ENCODE data around the gene BCKDHA.
"Not testable (repeated sequence)": the region's sequence is repeated elsewhere in the genome, so short reads cannot be mapped to it uniquely, and the experiment has no call there.

The BCKDHA gene

DNA sequence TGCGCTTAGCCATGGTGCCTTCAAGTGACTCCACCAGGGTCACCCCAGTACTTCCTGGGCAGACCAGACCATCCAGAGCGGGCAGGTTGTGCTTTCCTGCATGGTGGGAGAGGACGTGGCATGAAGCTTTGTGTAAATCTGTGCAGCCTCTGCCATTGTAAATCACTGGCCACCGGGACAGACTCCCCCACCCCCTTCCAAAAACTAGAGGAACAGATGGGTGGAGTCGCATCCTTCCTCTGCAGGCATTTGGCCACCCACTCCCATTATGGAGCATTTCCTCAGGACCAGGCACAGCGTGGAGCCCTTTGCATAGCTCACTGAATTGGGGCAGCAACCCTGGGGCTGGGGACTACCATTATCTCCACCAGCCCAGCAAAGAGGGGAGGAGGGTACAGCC, 8.2 kb downstream of the BCKDHA start:
- DNase-seq (ENCODE audit: low read depth), result no peak

GRCh38 chr19:41407271-41407670, 9.7 kb downstream of the BCKDHA start:
- DNase-seq (ENCODE audit: low read depth), result no peak

DNA sequence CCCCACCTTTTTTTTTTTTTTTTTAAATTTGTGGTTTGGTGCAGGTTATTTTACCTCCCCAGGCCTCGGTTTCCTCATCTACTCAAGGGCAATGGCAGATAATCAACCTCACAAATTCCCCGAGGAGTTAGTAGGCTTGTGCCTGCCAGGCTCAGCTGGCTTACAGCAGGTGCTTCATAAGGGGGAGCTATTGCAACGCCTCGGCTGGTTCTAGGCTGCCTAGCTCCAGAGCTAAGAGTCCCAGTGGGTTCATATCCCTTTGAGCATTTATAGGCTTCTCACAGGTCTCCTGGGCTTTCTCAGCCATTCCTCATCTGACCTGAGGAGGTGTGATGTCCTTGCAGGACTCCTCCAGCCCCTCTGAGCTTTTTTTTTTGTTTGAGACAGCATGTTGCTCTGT, 10.6 kb downstream of the BCKDHA start:
- DNase-seq (ENCODE audit: low read depth), result no peak

- not testable (repeated sequence) for DNase-seq (ENCODE audit: low read depth)
Measured at GRCh38 chr19:41408846-41409245, 11.2 kb downstream of the BCKDHA start.

GRCh38 chr19:41409288-41409687, 11.7 kb downstream of the BCKDHA start:
- DNase-seq (ENCODE audit: low read depth), result no peak

DNA sequence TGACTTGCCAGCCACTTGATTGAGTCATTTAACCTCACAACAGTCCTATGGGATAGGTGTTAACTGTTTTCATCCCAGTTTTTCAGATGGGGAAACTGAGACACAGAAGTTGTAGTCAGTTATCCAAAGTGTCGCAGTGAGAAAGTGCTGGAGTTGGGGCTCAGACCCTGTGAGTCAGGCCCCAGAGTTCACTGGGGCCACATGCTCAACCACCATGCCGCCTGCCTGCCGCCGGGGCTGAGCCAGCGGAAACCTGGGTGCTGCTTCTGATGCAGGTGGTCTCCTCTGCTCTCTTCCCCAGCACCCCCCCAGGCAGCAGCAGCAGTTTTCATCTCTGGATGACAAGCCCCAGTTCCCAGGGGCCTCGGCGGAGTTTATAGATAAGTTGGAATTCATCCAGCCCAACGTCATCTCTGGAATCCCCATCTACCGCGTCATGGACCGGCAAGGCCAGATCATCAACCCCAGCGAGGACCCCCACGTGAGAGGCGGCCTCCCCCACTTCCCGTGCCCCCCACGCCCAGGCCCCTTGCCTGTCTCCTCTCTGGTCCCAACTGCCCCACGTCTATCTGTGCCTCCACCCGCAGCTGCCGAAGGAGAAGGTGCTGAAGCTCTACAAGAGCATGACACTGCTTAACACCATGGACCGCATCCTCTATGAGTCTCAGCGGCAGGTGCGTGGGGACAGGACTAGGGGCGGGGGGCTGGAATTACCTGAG, 12.9 kb downstream of the BCKDHA start:
- no peak for DNase-seq (ENCODE audit: low read depth)

DNA sequence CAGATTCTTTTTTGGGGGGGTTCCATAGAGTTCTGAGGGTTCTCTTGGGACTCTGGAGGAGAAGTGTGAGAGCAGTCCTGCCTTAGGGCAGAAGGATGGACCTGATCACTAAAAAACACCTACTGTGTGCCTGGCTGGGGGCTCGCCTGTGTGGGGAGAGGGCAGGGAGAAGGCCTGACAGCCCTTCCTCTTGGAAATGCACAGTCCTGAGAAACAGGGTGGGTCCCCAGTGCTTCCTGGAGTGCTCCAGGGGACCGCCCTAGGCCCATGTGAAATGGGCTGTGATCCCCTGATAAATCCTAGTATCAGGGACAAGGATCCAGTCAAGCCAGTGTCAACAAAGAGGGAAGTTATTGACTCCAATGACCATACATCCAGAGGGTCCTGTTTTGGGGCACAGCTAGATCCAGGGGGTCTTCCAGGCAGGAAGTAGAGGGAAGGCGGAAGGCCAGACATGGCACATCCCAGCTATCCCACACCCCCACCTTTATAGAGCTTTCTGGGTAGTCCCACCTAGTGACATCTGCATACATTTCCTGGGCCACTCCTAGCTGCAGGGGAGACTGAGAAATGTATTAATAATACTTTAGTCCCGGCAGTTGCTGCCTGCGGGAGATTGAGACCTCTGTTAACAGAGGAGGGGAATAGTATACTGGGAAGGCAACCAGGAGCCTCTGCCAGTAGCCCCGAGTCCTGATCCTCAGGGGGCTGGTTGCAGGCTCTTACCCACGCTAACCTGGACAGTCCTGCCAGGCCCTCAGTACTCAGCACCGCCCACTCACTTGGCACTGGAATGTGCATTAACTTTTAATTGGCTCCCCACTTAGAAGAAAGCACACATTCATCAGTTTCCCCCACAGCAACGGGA, 13.7 kb downstream of the BCKDHA start:
- no peak for DNase-seq (ENCODE audit: low read depth)

DNA sequence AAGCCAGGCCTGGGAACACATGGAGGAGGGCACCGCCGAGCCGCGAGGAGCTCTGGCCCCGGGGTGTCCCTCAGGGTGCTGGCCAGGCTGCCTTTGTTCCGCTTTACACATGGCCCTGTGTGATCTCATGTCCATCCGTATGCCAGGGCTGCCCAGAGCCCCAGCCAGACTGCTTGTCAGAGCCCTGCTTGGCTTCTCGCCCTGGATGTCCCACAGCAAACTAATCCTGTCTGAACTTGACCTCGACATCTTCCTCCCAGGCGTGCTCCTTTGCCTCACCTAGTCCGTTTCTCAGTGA, 14.3 kb downstream of the BCKDHA start:
- no peak for DNase-seq (ENCODE audit: low read depth)

GRCh38 chr19:41412953-41413352, 15.3 kb downstream of the BCKDHA start:
- no peak for DNase-seq (ENCODE audit: low read depth)

GRCh38 chr19:41413947-41414346, 16.3 kb downstream of the BCKDHA start:
- DNase-seq (ENCODE audit: low read depth), result no peak

DNA sequence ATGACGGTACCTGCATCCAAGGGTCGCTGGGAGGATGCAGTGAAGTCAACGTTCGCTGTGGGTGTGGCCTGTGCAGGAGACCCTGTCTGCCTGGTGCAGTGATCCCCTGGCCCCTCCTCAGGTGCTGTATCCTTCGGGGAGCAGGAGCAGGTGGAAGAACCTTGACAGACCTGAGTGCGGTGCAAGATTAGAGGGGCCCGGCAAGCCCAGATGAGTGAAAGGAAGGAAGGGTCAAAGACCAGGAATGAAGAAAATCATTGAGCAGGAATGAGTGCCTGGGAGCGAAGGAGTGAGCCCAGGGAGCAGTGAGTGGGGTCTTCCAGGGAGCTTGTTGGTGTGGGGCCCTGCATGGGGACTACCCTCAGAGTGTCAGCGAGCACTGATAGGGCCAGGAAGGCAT, 16.8 kb downstream of the BCKDHA start:
- no peak for DNase-seq (ENCODE audit: low read depth)

- no peak for DNase-seq (ENCODE audit: low read depth)
Measured at GRCh38 chr19:41415154-41415571, 17.5 kb downstream of the BCKDHA start.

GRCh38 chr19:41416194-41416674, 18.6 kb downstream of the BCKDHA start:
- DNase-seq (ENCODE audit: low read depth), result no peak

DNA sequence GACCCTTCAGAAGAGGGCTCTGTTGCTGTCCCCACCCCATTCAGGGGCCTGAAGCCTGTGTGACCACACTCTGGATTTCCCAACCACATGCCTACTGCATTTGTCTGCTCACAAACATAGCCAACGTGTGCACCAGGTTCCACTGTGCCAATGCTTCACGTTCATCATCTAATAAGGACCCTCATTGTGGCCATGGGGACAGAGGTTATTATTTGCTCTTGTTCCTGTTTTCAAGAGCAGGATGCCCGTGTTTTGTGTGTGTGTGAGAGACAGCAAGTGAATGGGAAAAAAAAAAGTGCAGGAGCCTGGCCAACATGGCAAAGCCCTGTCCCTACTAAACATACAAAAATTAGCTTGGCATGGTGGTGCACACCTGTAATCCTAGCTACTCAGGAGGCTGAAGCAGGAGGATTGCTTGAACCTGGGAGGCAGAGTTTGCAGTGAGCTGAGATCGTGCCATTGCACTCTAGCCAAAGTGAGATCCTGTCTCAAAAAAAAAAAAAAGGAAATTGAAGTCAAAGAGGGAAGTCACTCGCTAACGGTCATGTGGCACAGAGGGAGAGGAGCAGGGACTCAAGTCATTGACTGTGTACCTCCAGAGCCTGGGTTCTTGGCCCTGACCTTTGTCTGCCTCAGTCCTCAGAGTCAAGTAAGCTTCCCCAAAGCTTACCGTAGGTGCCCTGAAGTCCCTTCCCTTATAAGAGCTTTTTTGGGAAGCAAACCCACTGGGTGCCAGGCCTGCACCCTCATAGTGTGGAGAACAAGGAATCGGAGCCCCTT, 22.7 kb downstream of the BCKDHA start:
- DNase-seq (ENCODE audit: low read depth), result no peak

GRCh38 chr19:41421314-41421713, 23.7 kb downstream of the BCKDHA start:
- no peak for DNase-seq (ENCODE audit: low read depth)

- DNase-seq (ENCODE audit: low read depth), result no peak
Measured at GRCh38 chr19:41421973-41422372, 24.4 kb downstream of the BCKDHA start.

- DNase-seq (ENCODE audit: low read depth), result no peak
Measured at GRCh38 chr19:41422456-41422855, 24.8 kb downstream of the BCKDHA start.

- DNase-seq (ENCODE audit: low read depth), result no peak
Measured at GRCh38 chr19:41422955-41423354, 25.3 kb downstream of the BCKDHA start.

DNA sequence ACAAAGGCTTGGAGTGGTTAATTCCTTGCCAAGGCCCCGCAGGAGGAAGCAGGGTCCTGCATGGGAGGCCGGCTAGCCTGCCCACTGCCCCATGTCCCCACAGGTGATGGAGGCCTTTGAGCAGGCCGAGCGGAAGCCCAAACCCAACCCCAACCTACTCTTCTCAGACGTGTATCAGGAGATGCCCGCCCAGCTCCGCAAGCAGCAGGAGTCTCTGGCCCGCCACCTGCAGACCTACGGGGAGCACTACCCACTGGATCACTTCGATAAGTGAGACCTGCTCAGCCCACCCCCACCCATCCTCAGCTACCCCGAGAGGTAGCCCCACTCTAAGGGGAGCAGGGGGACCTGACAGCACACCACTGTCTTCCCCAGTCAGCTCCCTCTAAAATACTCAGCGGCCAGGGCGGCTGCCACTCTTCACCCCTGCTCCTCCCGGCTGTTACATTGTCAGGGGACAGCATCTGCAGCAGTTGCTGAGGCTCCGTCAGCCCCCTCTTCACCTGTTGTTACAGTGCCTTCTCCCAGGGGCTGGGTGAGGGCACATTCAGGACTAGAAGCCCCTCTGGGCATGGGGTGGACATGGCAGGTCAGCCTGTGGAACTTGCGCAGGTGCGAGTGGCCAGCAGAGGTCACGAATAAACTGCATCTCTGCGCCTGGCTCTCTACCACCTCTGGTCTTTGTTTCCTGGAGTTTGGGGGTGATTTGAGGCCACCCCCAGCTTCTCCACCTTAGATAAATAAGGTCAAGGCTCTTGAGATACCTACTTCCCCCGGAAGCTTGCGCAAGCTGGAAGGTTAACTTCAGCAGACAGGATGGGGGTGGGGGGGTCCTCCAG, 26.9 kb downstream of the BCKDHA start:
- DNase-seq (ENCODE audit: low read depth), result no peak

- DNase-seq (ENCODE audit: low read depth), result no peak
Measured at GRCh38 chr19:41425174-41426115, 27.8 kb downstream of the BCKDHA start.
